Loucy (cell line): ENCODE measurements around the gene COL9A1.

Experiments used
- EZH2phosphoT487 ChIP-seq: fragments of 200-600 bp; IDR thresholded peaks from 2 replicates; pipeline ENCODE4 v1.6.1; 2018; ENCODE audit warnings: antibody characterized with exemption, mild to moderate bottlenecking, moderate library complexity, borderline replicate concordance
- TF ChIP-seq, protein P1 (sequence below): fragments of 200-600 bp; sonication (generic); conservative IDR thresholded peaks from 2 replicates; pipeline ENCODE4 v1.5.1; 2014; ENCODE audit warnings: mild to moderate bottlenecking, antibody characterized with exemption, low read length

DNA sequence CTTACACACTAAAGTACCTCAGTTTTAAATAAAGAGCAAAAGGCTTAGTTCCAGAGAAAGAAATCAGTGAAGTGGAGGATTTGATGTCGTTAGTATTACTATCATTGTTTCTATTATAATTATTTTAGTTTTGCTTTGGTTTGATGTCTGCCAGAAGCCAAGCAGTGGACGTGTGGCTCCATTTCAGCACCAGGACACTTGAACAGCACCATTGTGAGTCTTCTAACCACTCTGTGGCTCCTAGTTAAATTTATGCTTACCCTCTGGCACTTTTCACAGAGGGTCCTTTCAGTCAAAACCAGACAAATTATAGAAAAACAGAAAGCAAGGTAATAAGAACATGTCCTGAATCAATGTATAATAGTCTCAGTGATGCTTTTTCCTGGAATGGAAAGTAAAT is 3.4 kb downstream of the COL9A1 start:
- TF ChIP-seq, protein P1, sequence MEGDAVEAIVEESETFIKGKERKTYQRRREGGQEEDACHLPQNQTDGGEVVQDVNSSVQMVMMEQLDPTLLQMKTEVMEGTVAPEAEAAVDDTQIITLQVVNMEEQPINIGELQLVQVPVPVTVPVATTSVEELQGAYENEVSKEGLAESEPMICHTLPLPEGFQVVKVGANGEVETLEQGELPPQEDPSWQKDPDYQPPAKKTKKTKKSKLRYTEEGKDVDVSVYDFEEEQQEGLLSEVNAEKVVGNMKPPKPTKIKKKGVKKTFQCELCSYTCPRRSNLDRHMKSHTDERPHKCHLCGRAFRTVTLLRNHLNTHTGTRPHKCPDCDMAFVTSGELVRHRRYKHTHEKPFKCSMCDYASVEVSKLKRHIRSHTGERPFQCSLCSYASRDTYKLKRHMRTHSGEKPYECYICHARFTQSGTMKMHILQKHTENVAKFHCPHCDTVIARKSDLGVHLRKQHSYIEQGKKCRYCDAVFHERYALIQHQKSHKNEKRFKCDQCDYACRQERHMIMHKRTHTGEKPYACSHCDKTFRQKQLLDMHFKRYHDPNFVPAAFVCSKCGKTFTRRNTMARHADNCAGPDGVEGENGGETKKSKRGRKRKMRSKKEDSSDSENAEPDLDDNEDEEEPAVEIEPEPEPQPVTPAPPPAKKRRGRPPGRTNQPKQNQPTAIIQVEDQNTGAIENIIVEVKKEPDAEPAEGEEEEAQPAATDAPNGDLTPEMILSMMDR, result no peak
- TF ChIP-seq EZH2phosphoT487, result no peak
